GM12891 (cell line): ENCODE measurements around the gene NCS1.

Source experiments
- POLR2A ChIP-seq: IDR thresholded peaks from 2 replicates; pipeline ENCODE4 v1.6.1; 2011; ENCODE audit warnings: low read depth, low read length, control low read depth
- POLR2AphosphoS5 ChIP-seq: IDR thresholded peaks from 2 replicates; pipeline ENCODE4 v1.6.1; 2011; ENCODE audit warnings: low read depth, low read length, control low read depth

- TF ChIP-seq POLR2AphosphoS5 (no peak), POLR2A (no peak)
Observed at GRCh38 chr9:130189840-130190239, 17.6 kb downstream of the NCS1 start.
